ENCODE data around the gene WLS.
"Not testable (repeated sequence)": the region's sequence is repeated elsewhere in the genome, so short reads cannot be mapped to it uniquely, and the experiment has no call there.

The WLS gene

GRCh38 chr1:68270951-68271350, 38.6 kb upstream of the WLS start:
- Histone ChIP-seq H3K4me3 (ENCODE audit: insufficient read length, low read depth) (no peak overlapping the region), H3K9me3 (ENCODE audit: insufficient read depth, low read length) (no peaks in the 10 kb centered on the region), H3K36me3 (ENCODE audit: insufficient read depth, insufficient read length, low read length) (no peaks in the 10 kb centered on the region), H3K9ac (ENCODE audit: insufficient read length, low read depth) (no peak overlapping the region), H3K27me3 (ENCODE audit: insufficient read depth, insufficient read length) (no peaks in the 10 kb centered on the region), H3K4me1 (ENCODE audit: insufficient read depth, insufficient read length) (peaks cover 7% of the 10 kb centered on the region)
- TF ChIP-seq SUZ12 (IDR thresholded peaks at IDR 0.05; ENCODE audit: extremely low read depth, insufficient read depth, insufficient read length) (no peak), ZNF274 (IDR thresholded peaks at IDR 0.05; ENCODE audit: low read depth, low read length) (no peak), YY1 (IDR thresholded peaks at IDR 0.05; ENCODE audit: insufficient read depth, insufficient read length) (no peak)
- no peak for DNase-seq (ENCODE audit: low read depth, low spot score)

DNA sequence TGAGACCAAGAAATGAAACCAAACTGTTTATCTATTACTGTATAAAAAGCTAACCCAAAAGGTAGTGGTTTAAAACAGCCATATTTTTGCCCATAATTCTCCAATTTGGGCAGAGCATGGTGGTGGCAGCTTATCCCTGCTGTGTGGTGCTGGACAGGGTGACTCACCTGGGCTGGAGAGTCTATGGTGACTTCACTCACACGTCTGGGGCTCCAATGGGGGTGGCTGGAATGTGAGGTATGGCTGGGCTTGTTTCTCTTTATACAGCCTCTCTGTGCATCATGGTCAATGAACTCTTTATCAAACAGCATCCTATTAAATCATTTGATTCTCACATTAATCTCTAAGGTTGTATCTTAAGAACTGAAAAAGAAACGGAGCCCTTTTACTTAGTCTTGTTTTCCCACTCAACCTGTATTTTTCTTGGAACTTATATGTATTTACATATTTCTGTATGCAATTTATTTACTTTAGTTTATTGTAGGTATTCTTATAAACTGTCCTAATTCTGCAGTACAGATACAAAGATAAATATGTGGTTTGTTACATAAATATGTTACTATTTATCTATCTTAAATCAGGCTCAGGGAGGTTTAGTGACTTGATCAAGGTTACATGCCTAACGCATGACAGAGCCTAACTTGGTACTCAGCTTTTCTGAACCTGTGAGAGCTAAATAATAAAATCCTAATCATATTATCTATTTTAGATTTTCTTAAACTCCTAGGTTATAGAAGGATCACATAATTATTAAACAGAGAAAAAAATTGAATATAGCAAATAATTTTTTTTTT, 37.5 kb upstream of the WLS start:
- TF ChIP-seq YY1 (IDR thresholded peaks at IDR 0.05; ENCODE audit: insufficient read depth, insufficient read length) (no peak), SUZ12 (IDR thresholded peaks at IDR 0.05; ENCODE audit: extremely low read depth, insufficient read depth, insufficient read length) (no peak), ZNF274 (IDR thresholded peaks at IDR 0.05; ENCODE audit: low read depth, low read length) (no peak)
- no peak overlapping the region for H3K9ac ChIP-seq (ENCODE audit: insufficient read length, low read depth)
- no peaks in the 10 kb centered on the region for H3K27me3 ChIP-seq (ENCODE audit: insufficient read depth, insufficient read length)
- DNase-seq (ENCODE audit: low read depth, low spot score): no peak
- peaks cover 4% of the 10 kb centered on the region for H3K4me1 ChIP-seq (ENCODE audit: insufficient read depth, insufficient read length)
- no peak overlapping the region for H3K4me3 ChIP-seq (ENCODE audit: insufficient read length, low read depth)
- H3K36me3 ChIP-seq (ENCODE audit: insufficient read depth, insufficient read length, low read length): no peaks in the 10 kb centered on the region
- no peaks in the 10 kb centered on the region for H3K9me3 ChIP-seq (ENCODE audit: insufficient read depth, low read length)

DNA sequence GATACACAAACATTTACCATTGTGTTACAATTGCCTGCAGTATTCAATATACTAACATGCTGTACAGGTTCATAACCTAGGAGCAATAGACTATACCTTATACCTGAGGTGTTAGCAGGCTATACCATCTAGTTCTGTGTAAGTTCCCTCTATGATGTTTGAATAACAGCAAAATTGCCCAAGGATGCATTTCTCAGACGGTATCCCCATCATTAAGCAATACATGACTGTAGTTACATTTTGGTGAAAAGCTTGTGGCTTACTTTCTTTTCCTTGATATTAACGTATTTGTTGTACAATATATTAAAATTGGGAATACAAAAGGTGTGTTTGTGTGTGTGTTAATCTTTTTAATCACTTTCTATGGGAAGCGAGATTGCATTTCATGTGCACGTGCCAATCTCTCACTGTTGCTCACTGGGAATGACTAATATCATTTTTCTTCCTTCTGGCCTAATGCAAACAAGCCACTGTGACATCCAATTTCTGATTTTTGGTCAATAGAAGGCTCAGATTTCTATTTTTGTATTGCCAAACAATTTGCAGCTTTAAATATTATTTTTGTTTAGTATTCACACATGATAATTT, 36.7 kb upstream of the WLS start:
- Histone ChIP-seq H3K4me3 (ENCODE audit: insufficient read length, low read depth) (no peak overlapping the region), H3K36me3 (ENCODE audit: insufficient read depth, insufficient read length, low read length) (no peaks in the 10 kb centered on the region), H3K9me3 (ENCODE audit: insufficient read depth, low read length) (no peaks in the 10 kb centered on the region), H3K27me3 (ENCODE audit: insufficient read depth, insufficient read length) (no peaks in the 10 kb centered on the region), H3K4me1 (ENCODE audit: insufficient read depth, insufficient read length) (peaks cover 4% of the 10 kb centered on the region), H3K9ac (ENCODE audit: insufficient read length, low read depth) (no peak overlapping the region)
- no peak for DNase-seq (ENCODE audit: low read depth, low spot score)
- TF ChIP-seq YY1 (IDR thresholded peaks at IDR 0.05; ENCODE audit: insufficient read depth, insufficient read length) (no peak), SUZ12 (IDR thresholded peaks at IDR 0.05; ENCODE audit: extremely low read depth, insufficient read depth, insufficient read length) (no peak), ZNF274 (IDR thresholded peaks at IDR 0.05; ENCODE audit: low read depth, low read length) (no peak)

DNA sequence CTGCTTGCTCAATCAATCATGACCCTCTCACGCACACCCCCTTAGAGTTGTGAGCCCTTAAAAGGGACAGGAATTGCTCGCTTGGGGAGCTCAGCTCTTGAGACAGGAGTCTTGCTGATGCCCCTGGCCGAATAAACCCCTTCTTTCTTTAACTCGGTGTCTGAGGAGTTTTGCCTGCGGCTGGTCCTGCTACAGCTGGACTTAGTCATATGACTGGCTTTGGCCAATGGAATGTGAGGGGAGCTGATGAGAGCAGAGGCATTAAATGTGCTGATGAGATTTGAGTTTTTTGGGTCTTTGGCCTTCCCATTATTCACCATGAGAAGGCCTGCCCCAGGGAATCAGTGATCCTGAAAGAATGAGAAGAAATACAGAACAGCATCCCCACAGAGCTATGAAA, 24.5 kb upstream of the WLS start:
- not testable (repeated sequence) for DNase-seq (ENCODE audit: low read depth, low spot score); H3K9me3 ChIP-seq (ENCODE audit: insufficient read depth, low read length); H3K27me3 ChIP-seq (ENCODE audit: insufficient read depth, insufficient read length); H3K4me1 ChIP-seq (ENCODE audit: insufficient read depth, insufficient read length); H3K4me3 ChIP-seq (ENCODE audit: insufficient read length, low read depth); H3K36me3 ChIP-seq (ENCODE audit: insufficient read depth, insufficient read length, low read length); H3K9ac ChIP-seq (ENCODE audit: insufficient read length, low read depth)

- TF ChIP-seq SUZ12 (IDR thresholded peaks at IDR 0.05; ENCODE audit: extremely low read depth, insufficient read depth, insufficient read length) (no peak), YY1 (IDR thresholded peaks at IDR 0.05; ENCODE audit: insufficient read depth, insufficient read length) (no peak), ZNF274 (IDR thresholded peaks at IDR 0.05; ENCODE audit: low read depth, low read length) (no peak)
- no peaks in the 10 kb centered on the region for H3K27me3 ChIP-seq (ENCODE audit: insufficient read depth, insufficient read length)
- H3K4me1 ChIP-seq (ENCODE audit: insufficient read depth, insufficient read length): no peaks in the 10 kb centered on the region
- H3K9me3 ChIP-seq (ENCODE audit: insufficient read depth, low read length): no peaks in the 10 kb centered on the region
- no peak overlapping the region for H3K9ac ChIP-seq (ENCODE audit: insufficient read length, low read depth)
- DNase-seq (ENCODE audit: low read depth, low spot score): no peak
- H3K36me3 ChIP-seq (ENCODE audit: insufficient read depth, insufficient read length, low read length): no peaks in the 10 kb centered on the region
- H3K4me3 ChIP-seq (ENCODE audit: insufficient read length, low read depth): no peak overlapping the region
Measured at GRCh38 chr1:68255301-68255700, 23.0 kb upstream of the WLS start.

DNA sequence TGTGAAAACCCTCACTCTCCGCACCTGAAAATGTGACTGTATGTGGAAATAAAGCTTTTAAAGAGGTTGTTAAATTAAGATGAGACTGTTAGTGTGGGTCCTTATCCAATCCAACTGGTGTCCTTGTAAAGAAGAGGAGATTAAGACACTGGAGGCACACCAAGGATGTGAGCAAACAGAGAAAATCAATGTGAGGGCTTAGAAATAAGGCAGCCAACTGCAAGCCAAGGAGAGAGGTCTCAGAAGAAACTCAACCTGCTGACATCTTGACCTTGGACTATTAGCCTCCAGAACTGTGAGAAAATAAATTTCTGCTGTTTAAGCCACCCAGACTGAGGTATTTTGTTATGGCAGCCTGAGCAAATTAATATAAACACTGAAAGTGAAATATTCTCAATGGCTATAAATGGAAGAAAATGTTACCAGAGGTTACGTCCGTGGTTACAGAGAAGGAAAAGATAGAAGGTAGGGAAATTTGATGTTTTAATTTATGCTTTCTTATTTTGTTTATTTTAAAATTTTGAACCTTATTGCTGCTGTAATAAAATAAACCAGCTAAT, 22.4 kb upstream of the WLS start:
- Histone ChIP-seq H3K9ac (ENCODE audit: insufficient read length, low read depth) (no peak overlapping the region), H3K4me1 (ENCODE audit: insufficient read depth, insufficient read length) (no peaks in the 10 kb centered on the region), H3K27me3 (ENCODE audit: insufficient read depth, insufficient read length) (no peaks in the 10 kb centered on the region), H3K4me3 (ENCODE audit: insufficient read length, low read depth) (no peak overlapping the region), H3K9me3 (ENCODE audit: insufficient read depth, low read length) (no peaks in the 10 kb centered on the region), H3K36me3 (ENCODE audit: insufficient read depth, insufficient read length, low read length) (no peaks in the 10 kb centered on the region)
- no peak for DNase-seq (ENCODE audit: low read depth, low spot score)
- TF ChIP-seq ZNF274 (IDR thresholded peaks at IDR 0.05; ENCODE audit: low read depth, low read length): no peak
- no peak for TF ChIP-seq SUZ12 (IDR thresholded peaks at IDR 0.05; ENCODE audit: extremely low read depth, insufficient read depth, insufficient read length)
- no peak for TF ChIP-seq YY1 (IDR thresholded peaks at IDR 0.05; ENCODE audit: insufficient read depth, insufficient read length)

DNA sequence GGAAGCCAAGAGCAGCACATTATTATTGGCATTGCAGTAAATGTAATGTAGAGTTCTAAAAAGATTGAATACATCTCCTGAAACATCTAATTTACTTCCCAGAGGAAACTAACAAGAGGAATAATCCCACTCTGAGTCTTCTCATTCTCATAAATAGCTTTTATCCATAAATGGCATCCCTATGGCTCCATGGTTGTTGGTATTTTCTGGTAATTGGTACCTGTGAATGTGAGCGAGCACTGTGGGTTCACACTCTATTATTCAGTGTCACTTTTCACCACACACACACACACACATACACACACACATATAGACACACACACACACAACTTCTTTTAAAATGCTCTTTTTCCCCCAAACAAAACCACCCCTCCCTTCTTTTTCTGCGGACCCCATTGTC, 4.7 kb upstream of the WLS start:
- Histone ChIP-seq H3K27me3 (ENCODE audit: insufficient read depth, insufficient read length) (peaks cover 26% of the 10 kb centered on the region), H3K4me3 (ENCODE audit: insufficient read length, low read depth) (no peak overlapping the region), H3K4me1 (ENCODE audit: insufficient read depth, insufficient read length) (no peaks in the 10 kb centered on the region), H3K9me3 (ENCODE audit: insufficient read depth, low read length) (no peaks in the 10 kb centered on the region), H3K36me3 (ENCODE audit: insufficient read depth, insufficient read length, low read length) (no peaks in the 10 kb centered on the region), H3K9ac (ENCODE audit: insufficient read length, low read depth) (no peak overlapping the region)
- DNase-seq (ENCODE audit: low read depth, low spot score): no peak
- no peak for TF ChIP-seq SUZ12 (IDR thresholded peaks at IDR 0.05; ENCODE audit: extremely low read depth, insufficient read depth, insufficient read length)
- TF ChIP-seq ZNF274 (IDR thresholded peaks at IDR 0.05; ENCODE audit: low read depth, low read length): no peak
- TF ChIP-seq YY1 (IDR thresholded peaks at IDR 0.05; ENCODE audit: insufficient read depth, insufficient read length): no peak
